ENCODE data around the gene FOXJ3. TPM values are rescaled to one million over a fixed set of nuclear protein-coding genes. Genes with fewer than 3 reads are reported as not detected.

FOXJ3 gene
- polyA plus RNA-seq, 1 of the 3 experiments (the other 2 are of a cell fraction) = 16.0 TPM

DNA sequence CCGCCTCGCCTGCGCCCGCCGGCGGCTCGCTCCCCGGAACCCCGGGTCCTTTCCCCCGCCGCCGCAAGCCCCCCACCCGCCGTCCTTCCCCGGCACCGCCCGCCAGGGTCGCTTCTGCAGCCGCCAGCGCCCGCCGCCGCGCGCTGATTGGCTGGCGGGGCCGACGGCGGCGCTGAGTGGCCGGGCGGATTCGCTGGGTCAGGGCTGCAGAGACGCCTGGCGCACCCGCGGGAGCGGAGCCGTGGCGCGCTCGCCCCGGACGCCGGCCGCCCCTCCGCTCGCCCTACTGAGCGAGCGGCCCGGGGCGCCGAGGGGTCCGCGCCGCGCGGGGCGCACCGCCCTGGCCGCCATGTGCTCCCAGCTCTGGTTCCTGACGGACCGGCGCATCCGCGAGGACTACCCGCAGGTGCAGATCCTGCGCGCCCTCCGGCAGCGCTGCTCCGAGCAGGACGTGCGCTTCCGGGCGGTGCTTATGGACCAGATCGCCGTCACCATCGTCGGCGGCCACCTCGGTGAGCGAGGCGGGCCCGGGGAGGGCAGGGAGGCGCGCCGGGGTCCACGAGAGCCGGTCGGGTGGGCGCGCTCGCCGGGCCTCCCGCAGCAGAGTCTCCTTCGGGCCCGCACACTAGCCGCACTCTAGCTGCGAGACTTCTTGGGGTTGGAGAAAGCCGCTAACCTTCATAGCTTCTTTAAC, 45.7 kb upstream of the FOXJ3 start, which contains the start of gene RIMKLA:
RIMKLA (plus strand) TSS at position 207 of the 694 bp plus-strand sequence; CDS start at position 350, 143 bp downstream.
- TF ChIP-seq RCOR1 (IDR thresholded peaks at IDR 0.05; ENCODE audit: low read length) (no peak), YY1 (IDR thresholded peaks at IDR 0.05; ENCODE audit: low read depth) (no peak), MXI1 (IDR thresholded peaks at IDR 0.05; ENCODE audit: low read depth, low read length) (peak; percentile 52; the same call in 1 of the 2 replicates)
- TF ChIP-seq, protein P1, sequence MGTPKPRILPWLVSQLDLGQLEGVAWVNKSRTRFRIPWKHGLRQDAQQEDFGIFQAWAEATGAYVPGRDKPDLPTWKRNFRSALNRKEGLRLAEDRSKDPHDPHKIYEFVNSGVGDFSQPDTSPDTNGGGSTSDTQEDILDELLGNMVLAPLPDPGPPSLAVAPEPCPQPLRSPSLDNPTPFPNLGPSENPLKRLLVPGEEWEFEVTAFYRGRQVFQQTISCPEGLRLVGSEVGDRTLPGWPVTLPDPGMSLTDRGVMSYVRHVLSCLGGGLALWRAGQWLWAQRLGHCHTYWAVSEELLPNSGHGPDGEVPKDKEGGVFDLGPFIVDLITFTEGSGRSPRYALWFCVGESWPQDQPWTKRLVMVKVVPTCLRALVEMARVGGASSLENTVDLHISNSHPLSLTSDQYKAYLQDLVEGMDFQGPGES (IDR thresholded peaks at IDR 0.05; ENCODE audit: low read depth, low read length) = 0 out of 2 replicates have a peak, but pooled peaks have one; percentile 21
- 9% methylated on average over 8 of the region's 101 CpGs for WGBS (ENCODE audit: low lambda C conversion rate)
- peak within 1 kb of the TSS in 1 of 2 experiments; percentile 81; a peak in 2 of 4 replicates for H3K27ac ChIP-seq (ENCODE audit: low read depth in 2 of 2, low read length in 1 of 2)
- H3K9me3 ChIP-seq = no peaks in the 10 kb centered on the region
- CTCF ChIA-PET = interaction anchor here (0.7 to 0.8 kb wide), 2 partner anchors 36 to 207 kb away, joined by 3 to 4 read pairs; no protein-coding TSS in a partner anchor
- H3K79me2 ChIP-seq (ENCODE audit: insufficient read depth) = no peaks in the 10 kb centered on the region
- H2AFZ ChIP-seq (ENCODE audit: low read depth) = 0 out of 2 replicates have a peak within 1 kb of the TSS, but pooled peaks have one; percentile 56
- no peaks in the 10 kb centered on the region for H3K9me2 ChIP-seq
- peaks cover 0 to 9% of the 10 kb centered on the region in 2 experiments; a peak in 2 of 4 replicates for H3K4me1 ChIP-seq (ENCODE audit: control insufficient read depth in 1 of 2, insufficient read depth in 2 of 2, low read depth in 1 of 2, low read length in 1 of 2)
- peak within 1 kb of the TSS; percentile 85 for H3K4me2 ChIP-seq
- peak within 1 kb of the TSS; percentile 57 to 67 for H3K4me3 ChIP-seq (ENCODE audit: low read depth in 2 of 2, low read length in 1 of 2)
- H3K36me3 ChIP-seq (replicated peaks in 1 of 2; ENCODE audit: control insufficient read depth in 1 of 2, insufficient read depth in 2 of 2, low read length in 1 of 2) = no peaks in the 10 kb centered on the region
- no peak within 1 kb of the TSS for H3K9ac ChIP-seq
- DNase-seq = peak; percentile 97
- POLR2A ChIA-PET = interaction anchor here (0.7 kb wide), 1 partner anchor 82 kb away, joined by 4 read pairs; the partner anchor contains the start of gene CCDC30
- H3K27me3 ChIP-seq (ENCODE audit: insufficient read depth) = peaks cover 10% of the 10 kb centered on the region; the same call in 1 of the 2 replicates
- H4K20me1 ChIP-seq (ENCODE audit: insufficient read depth) = no peaks in the 10 kb centered on the region
- no peaks in the 10 kb centered on the region for H3F3A ChIP-seq (replicated peaks; ENCODE audit: insufficient read depth)

DNA sequence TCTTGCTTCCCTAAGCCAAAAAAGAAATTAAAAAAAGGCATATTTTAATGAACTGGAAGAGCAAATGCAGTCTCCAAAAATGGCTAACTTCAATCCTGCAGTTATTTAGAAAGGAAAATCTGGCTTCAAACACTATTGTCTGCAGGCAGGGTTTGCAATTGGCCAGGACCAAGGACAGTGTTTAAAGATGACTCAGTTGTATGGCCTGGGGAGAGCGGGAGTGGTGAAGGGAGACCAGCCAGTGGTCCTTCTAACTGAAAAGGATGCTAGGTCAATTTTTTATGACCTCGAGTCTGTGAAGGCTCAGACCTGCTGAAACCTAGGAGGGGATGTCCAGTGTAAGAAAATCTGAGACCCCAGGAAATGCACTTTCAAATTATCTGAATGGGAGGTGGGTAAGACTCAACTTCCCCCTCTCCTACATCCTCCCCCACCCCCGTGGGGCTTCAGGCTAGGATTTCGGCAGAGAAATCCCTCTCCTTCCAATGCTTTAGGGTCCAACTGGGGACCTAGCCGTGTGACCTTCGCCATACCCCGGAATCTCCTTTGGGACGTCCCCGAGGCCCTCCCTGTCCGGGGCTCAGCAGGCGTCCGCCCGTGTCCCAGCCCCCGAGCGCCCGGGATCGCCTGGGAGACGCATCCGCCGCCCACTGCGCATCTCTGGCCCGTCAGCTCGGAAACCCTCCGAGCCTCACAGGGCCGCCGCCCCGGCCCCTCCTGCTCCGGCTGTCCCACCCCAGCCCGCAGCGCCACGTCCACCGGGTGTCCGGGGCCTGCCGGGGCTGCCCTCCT, 45.0 kb upstream of the FOXJ3 start:
- no peak for DNase-seq
- Histone ChIP-seq H3K4me1 (ENCODE audit: control insufficient read depth in 1 of 2, insufficient read depth in 2 of 2, low read depth in 1 of 2, low read length in 1 of 2) (peaks cover 0 to 9% of the 10 kb centered on the region in 2 experiments; a peak in 2 of 4 replicates), H3K27ac (ENCODE audit: low read depth in 2 of 2, low read length in 1 of 2) (peak overlapping the region in 1 of 2 experiments; percentile 71; a peak in 2 of 4 replicates), H3K36me3 (replicated peaks in 1 of 2; ENCODE audit: control insufficient read depth in 1 of 2, insufficient read depth in 2 of 2, low read length in 1 of 2) (no peaks in the 10 kb centered on the region), H3K4me2 (peak overlapping the region; percentile 85), H4K20me1 (ENCODE audit: insufficient read depth) (no peaks in the 10 kb centered on the region), H2AFZ (ENCODE audit: low read depth) (0 out of 2 replicates have a peak overlapping the region, but pooled peaks have one; percentile 56), H3K9me3 (no peaks in the 10 kb centered on the region), H3F3A (replicated peaks; ENCODE audit: insufficient read depth) (no peaks in the 10 kb centered on the region), H3K27me3 (ENCODE audit: insufficient read depth) (peaks cover 10% of the 10 kb centered on the region; the same call in 1 of the 2 replicates), H3K9me2 (no peaks in the 10 kb centered on the region), H3K79me2 (ENCODE audit: insufficient read depth) (no peaks in the 10 kb centered on the region), H3K4me3 (ENCODE audit: low read depth in 2 of 2, low read length in 1 of 2) (peak overlapping the region; percentile 57 to 67), H3K9ac (no peak overlapping the region)
- CTCF ChIA-PET = interaction anchor here (0.8 kb wide), 1 partner anchor 206 kb away, joined by 4 read pairs; no protein-coding TSS in a partner anchor
- WGBS (ENCODE audit: low lambda C conversion rate) = 17% methylated on average over 4 of the region's 34 CpGs
- POLR2A ChIA-PET = no interaction called here
- TF ChIP-seq, protein P2, sequence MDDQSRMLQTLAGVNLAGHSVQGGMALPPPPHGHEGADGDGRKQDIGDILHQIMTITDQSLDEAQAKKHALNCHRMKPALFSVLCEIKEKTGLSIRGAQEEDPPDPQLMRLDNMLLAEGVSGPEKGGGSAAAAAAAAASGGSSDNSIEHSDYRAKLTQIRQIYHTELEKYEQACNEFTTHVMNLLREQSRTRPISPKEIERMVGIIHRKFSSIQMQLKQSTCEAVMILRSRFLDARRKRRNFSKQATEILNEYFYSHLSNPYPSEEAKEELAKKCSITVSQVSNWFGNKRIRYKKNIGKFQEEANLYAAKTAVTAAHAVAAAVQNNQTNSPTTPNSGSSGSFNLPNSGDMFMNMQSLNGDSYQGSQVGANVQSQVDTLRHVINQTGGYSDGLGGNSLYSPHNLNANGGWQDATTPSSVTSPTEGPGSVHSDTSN (IDR thresholded peaks at IDR 0.05) = no peak
- TF ChIP-seq, protein P3, sequence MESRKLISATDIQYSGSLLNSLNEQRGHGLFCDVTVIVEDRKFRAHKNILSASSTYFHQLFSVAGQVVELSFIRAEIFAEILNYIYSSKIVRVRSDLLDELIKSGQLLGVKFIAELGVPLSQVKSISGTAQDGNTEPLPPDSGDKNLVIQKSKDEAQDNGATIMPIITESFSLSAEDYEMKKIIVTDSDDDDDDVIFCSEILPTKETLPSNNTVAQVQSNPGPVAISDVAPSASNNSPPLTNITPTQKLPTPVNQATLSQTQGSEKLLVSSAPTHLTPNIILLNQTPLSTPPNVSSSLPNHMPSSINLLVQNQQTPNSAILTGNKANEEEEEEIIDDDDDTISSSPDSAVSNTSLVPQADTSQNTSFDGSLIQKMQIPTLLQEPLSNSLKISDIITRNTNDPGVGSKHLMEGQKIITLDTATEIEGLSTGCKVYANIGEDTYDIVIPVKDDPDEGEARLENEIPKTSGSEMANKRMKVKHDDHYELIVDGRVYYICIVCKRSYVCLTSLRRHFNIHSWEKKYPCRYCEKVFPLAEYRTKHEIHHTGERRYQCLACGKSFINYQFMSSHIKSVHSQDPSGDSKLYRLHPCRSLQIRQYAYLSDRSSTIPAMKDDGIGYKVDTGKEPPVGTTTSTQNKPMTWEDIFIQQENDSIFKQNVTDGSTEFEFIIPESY (IDR thresholded peaks at IDR 0.05; ENCODE audit: borderline replicate concordance, low read depth) = no peak
- TF ChIP-seq TCF12 (IDR thresholded peaks at IDR 0.05) (no peak), JUND (IDR thresholded peaks at IDR 0.05) (peak; percentile 54), RCOR1 (IDR thresholded peaks at IDR 0.05; ENCODE audit: low read length) (no peak), NRF1 (IDR thresholded peaks at IDR 0.05; ENCODE audit: low read depth, low read length) (0 out of 2 replicates have a peak, but pooled peaks have one; percentile 27), MXI1 (IDR thresholded peaks at IDR 0.05; ENCODE audit: low read depth, low read length) (no peak), MEF2A (IDR thresholded peaks at IDR 0.05; ENCODE audit: borderline replicate concordance, low read depth) (no peak), RXRA (IDR thresholded peaks at IDR 0.05; ENCODE audit: borderline replicate concordance, low read depth) (no peak), YY1 (IDR thresholded peaks at IDR 0.05; ENCODE audit: low read depth) (no peak), FOSL2 (IDR thresholded peaks at IDR 0.05; ENCODE audit: borderline replicate concordance, low read depth) (peak; percentile 62; the same call in 1 of the 2 replicates), RAD21 (IDR thresholded peaks at IDR 0.05; ENCODE audit: low read length) (no peak)
- TF ChIP-seq, protein P4, sequence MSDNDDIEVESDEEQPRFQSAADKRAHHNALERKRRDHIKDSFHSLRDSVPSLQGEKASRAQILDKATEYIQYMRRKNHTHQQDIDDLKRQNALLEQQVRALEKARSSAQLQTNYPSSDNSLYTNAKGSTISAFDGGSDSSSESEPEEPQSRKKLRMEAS (IDR thresholded peaks at IDR 0.05; ENCODE audit: low read depth) = no peak
- TF ChIP-seq, protein P5, sequence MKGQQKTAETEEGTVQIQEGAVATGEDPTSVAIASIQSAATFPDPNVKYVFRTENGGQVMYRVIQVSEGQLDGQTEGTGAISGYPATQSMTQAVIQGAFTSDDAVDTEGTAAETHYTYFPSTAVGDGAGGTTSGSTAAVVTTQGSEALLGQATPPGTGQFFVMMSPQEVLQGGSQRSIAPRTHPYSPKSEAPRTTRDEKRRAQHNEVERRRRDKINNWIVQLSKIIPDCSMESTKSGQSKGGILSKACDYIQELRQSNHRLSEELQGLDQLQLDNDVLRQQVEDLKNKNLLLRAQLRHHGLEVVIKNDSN (IDR thresholded peaks at IDR 0.05; ENCODE audit: borderline replicate concordance, low read depth) = no peak
- TF ChIP-seq, protein P1 (IDR thresholded peaks at IDR 0.05; ENCODE audit: low read depth, low read length) = no peak
